HAP-1 (cell line): ENCODE results near the gene MCRS1.

ENCODE experiments used
- DNase-seq, 2 experiments: peaks; one replicate each; pipeline ENCODE4 v3.0.0-alpha.2; 2016 to 2020; ENCODE audit warnings: low spot score in 2 of 2
- H3K27me3 ChIP-seq: fragments of 250-450 bp; sonication (Bioruptor Pico); 2 replicates; pipeline ENCODE4 v1.5.1; 2020; ENCODE audit warnings: low read depth, mild to moderate bottlenecking, moderate library complexity
- H3K36me3 ChIP-seq: fragments of 250-450 bp; sonication (Bioruptor Pico); replicated peaks from 2 replicates; pipeline ENCODE4 v1.5.1; 2020; ENCODE audit warnings: mild to moderate bottlenecking
- H3K4me1 ChIP-seq: fragments of 250-450 bp; sonication (Bioruptor Pico); 2 replicates; pipeline ENCODE4 v1.5.1; 2020; ENCODE audit warnings: mild to moderate bottlenecking
- H3K4me3 ChIP-seq: fragments of 250-450 bp; sonication (Bioruptor Pico); 2 replicates; pipeline ENCODE4 v1.5.1; 2020; ENCODE audit warnings: mild to moderate bottlenecking, moderate library complexity
- H3K9me3 ChIP-seq: fragments of 250-450 bp; sonication (Bioruptor Pico); 2 replicates; pipeline ENCODE4 v1.5.1; 2020; ENCODE audit warnings: mild to moderate bottlenecking, moderate library complexity
- in situ Hi-C: fragments of 300-500 bp; cut with MboI; formaldehyde crosslinking; loops from 3 replicates; pipeline ENCODE4 v1.14.3; 2020; ENCODE audit warnings: low sequenced_read_pairs, inconsistent platforms, mixed read lengths

The MCRS1 gene

DNA sequence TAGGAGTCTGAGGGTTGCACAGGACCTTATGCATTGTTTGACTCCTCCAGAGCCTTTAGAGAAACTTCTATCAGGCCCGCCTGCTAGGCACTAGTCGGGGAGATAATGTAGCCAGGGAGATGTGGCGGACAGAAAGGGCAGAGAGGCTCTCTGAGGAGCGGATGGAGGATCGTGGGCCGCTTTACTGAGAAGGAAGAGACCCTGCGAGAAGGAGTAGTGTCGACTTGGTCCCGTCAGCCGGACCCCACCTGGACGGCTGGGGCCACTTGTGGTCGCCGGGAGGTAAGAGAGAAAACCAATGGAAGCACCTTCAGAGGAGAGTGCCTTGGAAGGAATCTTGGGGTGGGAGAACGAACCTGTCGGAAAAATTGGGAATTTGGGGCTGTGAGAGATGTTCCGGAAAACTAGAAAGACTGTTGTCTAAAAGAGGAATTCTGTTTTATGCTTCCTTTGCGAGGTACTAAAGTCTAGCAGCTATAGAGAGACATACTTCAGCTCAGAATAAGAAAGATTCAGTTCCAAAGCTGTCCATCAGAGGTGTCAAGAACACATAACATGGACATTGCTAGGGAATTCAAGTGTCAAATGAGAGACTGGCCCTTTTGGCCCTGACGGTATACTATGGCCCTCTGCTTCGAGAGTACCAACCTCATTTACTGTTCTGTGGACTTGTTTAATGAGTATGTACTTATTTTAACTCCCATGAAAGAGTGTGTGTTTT is 660 bp upstream of the MCRS1 start:
- Histone ChIP-seq H3K36me3 (peaks cover 21% of the 10 kb centered on the region), H3K4me3 (peak overlapping the region; percentile 83), H3K9me3 (no peaks in the 10 kb centered on the region), H3K4me1 (no peaks in the 10 kb centered on the region; the same call in 1 of the 2 replicates), H3K27me3 (no peaks in the 10 kb centered on the region)
- in situ Hi-C loops = no loop called here
- peak in 1 of 2 experiments; percentile 33 for DNase-seq

DNA sequence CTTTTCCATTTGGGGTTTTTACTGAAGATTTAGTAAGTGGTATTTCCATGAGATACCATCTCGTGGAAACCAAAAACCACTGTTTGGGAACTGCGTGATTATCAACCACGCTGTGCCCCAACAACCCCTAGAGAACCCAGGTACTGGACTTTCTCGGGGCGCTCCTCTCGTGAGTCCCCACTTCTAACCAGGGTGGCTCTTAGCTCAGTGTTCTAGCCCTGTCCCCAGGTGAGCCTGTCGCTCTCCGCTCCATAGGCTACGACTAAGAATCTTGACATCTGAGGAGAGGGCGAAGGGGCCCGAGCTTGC is 686 bp downstream of the MCRS1 start:
- no peak for DNase-seq

GRCh38 chr12:49566361-49566760 is 1.6 kb downstream of the MCRS1 start:
- Histone ChIP-seq H3K4me3 (no peak overlapping the region; the same call in 1 of the 2 replicates), H3K4me1 (no peaks in the 10 kb centered on the region; the same call in 1 of the 2 replicates), H3K9me3 (no peaks in the 10 kb centered on the region), H3K27me3 (no peaks in the 10 kb centered on the region), H3K36me3 (peaks cover 42% of the 10 kb centered on the region)
- in situ Hi-C loops = no loop called here
- no peak for DNase-seq

More for the DNA sequence above, 686 bp downstream of the MCRS1 start:
- Histone ChIP-seq H3K4me3 (peak overlapping the region; percentile 83), H3K4me1 (no peaks in the 10 kb centered on the region; the same call in 1 of the 2 replicates), H3K36me3 (peaks cover 35% of the 10 kb centered on the region), H3K9me3 (no peaks in the 10 kb centered on the region), H3K27me3 (no peaks in the 10 kb centered on the region)
- in situ Hi-C loops = no loop called here

DNA sequence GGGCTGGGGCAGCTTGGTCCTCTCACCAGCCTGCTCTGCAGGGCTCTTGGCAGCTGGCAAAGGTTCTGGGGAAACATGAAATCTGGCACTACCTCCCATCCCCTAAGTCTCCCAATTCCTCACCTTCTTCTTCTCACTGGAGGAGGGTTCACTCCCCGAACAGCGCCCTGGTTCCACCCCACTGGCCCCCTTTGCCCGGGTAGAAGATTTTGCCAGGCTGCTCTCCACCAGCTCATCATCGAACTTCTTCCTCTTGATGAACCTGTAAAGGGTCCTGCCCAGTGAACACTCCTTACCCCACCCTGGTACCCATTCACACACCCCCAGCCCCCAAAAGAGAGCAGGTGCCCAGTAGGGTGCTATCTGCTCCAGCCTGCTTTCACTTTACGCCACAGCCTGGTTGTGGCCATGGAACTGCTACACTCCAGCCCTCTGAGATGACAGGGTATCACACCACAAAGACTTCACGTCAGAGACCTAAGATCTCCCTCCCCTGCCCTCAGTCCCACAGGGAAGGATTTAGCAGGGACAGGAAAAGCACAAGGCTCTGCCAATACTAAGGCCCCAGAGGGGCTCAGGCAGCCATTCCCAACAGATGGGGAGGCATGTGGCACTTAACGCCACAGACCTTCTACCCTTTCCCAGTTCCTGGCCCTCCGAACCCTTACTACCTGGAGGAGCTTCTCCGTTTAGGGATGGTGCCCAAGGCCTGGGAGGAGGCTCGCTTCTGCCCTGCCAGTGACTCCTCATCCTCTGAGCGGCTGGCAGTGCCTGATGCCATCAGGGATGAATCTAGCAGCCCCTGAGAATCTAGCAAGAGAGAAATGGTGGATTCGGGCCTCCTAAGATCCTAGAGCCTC is 2.3 kb downstream of the MCRS1 start:
- DNase-seq = no peak
- H3K27me3 ChIP-seq = no peaks in the 10 kb centered on the region

DNA sequence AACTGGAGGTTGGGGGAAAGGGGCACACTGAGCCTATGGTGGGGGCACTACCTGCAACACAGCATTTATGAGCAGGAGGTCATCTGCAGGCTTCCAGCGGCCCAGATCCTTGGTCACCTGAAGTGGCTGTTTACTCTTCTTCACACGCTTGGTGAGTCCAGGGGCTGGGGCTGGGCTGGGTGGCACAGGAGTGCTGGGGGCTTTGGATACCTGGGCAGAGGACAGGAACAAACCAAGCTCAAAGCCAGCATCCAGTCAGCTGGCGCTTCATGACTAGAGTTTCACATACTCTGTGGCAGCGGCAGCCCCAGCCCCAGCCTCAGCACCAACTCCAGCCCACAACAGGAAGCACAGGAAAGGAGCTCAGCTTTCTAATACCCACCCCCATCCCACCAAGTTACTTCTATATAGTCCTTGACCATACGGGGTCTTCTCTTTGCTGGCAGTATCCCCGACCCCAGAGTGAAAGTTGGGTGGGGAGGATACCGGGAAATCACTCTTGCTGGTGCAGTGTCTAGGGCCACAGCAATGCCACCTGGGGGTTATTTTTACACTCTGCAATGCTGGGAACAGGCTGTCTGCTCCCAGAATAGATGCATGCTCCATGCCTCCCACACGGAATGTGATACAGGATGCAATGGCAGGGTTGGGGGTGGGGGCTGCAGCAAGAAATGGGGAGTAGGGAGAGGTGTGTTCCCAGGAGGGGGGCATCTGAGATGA is 3.1 kb downstream of the MCRS1 start:
- DNase-seq = no peak
- H3K9me3 ChIP-seq = no peaks in the 10 kb centered on the region
- peaks cover 57% of the 10 kb centered on the region for H3K36me3 ChIP-seq
- H3K4me3 ChIP-seq = no peak overlapping the region
- in situ Hi-C loops = no loop called here
- no peaks in the 10 kb centered on the region for H3K27me3 ChIP-seq
- H3K4me1 ChIP-seq = no peaks in the 10 kb centered on the region; the same call in 1 of the 2 replicates

More for the DNA sequence above, 2.3 kb downstream of the MCRS1 start:
- no peak overlapping the region for H3K4me3 ChIP-seq
- H3K4me1 ChIP-seq = no peaks in the 10 kb centered on the region; the same call in 1 of the 2 replicates
- H3K9me3 ChIP-seq = no peaks in the 10 kb centered on the region
- in situ Hi-C loops = no loop called here
- peaks cover 50% of the 10 kb centered on the region for H3K36me3 ChIP-seq

GRCh38 chr12:49563951-49564685 is 3.8 kb downstream of the MCRS1 start:
- no peaks in the 10 kb centered on the region for H3K27me3 ChIP-seq
- in situ Hi-C loops = no loop called here
- no peak overlapping the region for H3K4me3 ChIP-seq
- DNase-seq = no peak
- H3K36me3 ChIP-seq = peaks cover 65% of the 10 kb centered on the region
- no peaks in the 10 kb centered on the region for H3K9me3 ChIP-seq
- H3K4me1 ChIP-seq = no peaks in the 10 kb centered on the region

DNA sequence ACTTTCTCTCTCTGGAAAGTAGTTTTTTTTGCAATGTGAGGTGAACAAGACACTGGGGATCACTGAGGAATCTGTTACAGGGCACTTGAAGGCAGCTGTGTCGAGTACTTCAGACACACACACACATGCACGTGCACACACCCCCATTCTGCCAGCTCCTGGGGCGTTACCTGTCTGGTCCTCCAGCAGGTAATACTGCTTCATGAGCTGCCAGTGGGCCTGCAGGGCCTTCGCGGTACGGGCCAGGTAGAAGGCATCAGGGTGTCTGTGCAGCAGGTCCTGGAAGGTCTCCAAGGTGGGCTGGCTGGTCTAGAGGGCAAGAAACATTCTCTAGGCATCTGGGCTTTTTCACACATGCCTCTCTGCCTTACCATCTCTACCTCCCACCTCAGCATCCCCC is 5.1 kb downstream of the MCRS1 start:
- no peaks in the 10 kb centered on the region for H3K9me3 ChIP-seq
- H3K4me3 ChIP-seq = no peak overlapping the region
- H3K27me3 ChIP-seq = no peaks in the 10 kb centered on the region
- DNase-seq = no peak
- no peaks in the 10 kb centered on the region for H3K4me1 ChIP-seq
- in situ Hi-C loops = no loop called here
- H3K36me3 ChIP-seq = peaks cover 76% of the 10 kb centered on the region

DNA sequence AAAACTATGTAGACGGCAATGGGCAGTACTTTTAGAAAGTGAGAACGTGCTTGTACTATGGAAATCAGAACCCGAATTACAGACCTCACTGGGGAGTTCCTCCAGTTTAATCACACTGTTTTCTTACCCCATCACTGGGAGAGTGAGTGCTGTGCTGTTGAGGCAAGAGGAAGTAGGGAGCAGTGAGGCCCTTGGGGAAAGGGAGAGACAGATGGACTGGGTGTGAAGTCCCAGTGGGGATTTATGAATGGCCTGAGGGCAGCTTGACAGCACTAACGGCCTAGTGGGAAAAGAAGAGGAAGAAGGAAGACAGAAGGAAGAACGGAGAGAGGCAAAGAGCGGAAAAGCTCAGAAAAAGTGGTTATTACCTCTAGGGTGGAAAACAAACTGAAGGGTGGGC is 5.7 kb downstream of the MCRS1 start:
- Histone ChIP-seq H3K9me3 (no peaks in the 10 kb centered on the region), H3K27me3 (no peaks in the 10 kb centered on the region), H3K4me3 (no peak overlapping the region), H3K4me1 (no peaks in the 10 kb centered on the region), H3K36me3 (peaks cover 82% of the 10 kb centered on the region)
- DNase-seq = no peak
- in situ Hi-C loops = no loop called here

DNA sequence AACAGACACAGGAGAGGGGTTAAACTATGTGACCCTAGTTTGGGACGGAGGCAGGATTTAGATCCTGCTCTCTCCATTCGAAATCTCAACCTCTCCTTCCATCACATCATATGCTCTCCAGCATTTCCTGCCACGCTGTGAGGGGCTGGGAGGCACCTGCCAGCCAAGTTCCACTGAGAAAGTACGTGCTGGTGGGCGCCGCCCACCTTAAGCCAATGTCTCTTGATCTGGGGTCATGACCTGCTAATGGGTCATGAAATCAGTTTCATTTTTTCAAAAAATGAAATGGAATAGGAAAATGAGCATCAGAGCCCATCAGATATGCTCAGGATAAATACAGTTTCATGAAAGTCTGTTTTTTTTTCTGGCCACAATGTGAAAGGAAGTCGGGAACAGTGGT is 7.2 kb downstream of the MCRS1 start:
- in situ Hi-C loops = no loop called here
- H3K4me1 ChIP-seq = no peaks in the 10 kb centered on the region
- no peak overlapping the region for H3K4me3 ChIP-seq
- no peak for DNase-seq
- H3K36me3 ChIP-seq = peaks cover 90% of the 10 kb centered on the region
- H3K9me3 ChIP-seq = no peaks in the 10 kb centered on the region
- no peaks in the 10 kb centered on the region for H3K27me3 ChIP-seq

- Histone ChIP-seq H3K36me3 (peaks cover 76% of the 10 kb centered on the region), H3K9me3 (no peaks in the 10 kb centered on the region), H3K4me3 (no peak overlapping the region), H3K27me3 (no peaks in the 10 kb centered on the region), H3K4me1 (no peaks in the 10 kb centered on the region)
- DNase-seq = no peak
- in situ Hi-C loops = no loop called here
Measured at GRCh38 chr12:49559011-49559675, 8.8 kb downstream of the MCRS1 start.

DNA sequence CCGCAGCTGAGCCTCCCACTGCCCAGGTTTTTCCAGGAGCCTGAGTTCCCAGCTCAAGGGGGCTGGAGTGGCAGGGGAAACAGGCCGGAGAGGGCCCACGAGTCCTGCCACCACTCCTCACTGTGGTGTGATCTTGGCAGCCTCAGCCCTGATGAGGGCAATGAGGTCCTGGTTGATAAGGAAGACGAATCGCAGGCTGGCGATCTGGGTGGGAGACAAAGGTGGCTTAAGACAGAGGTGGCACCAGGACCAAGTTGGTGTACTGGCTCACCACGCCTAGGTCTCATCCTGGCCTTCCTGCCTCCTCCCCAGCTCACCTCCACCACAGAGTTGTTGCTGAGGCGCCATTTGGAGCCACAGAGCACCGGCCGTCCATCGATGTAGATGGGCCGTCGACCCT is 9.4 kb downstream of the MCRS1 start:
- no peak overlapping the region for H3K4me3 ChIP-seq
- no peak for DNase-seq
- in situ Hi-C loops = no loop called here
- no peaks in the 10 kb centered on the region for H3K9me3 ChIP-seq
- no peaks in the 10 kb centered on the region for H3K4me1 ChIP-seq
- H3K27me3 ChIP-seq = no peaks in the 10 kb centered on the region
- peaks cover 70% of the 10 kb centered on the region for H3K36me3 ChIP-seq

- Histone ChIP-seq H3K4me3 (no peak overlapping the region), H3K9me3 (no peaks in the 10 kb centered on the region), H3K36me3 (peaks cover 64% of the 10 kb centered on the region), H3K27me3 (no peaks in the 10 kb centered on the region), H3K4me1 (no peaks in the 10 kb centered on the region)
- no peak for DNase-seq
- in situ Hi-C loops = no loop called here
Measured at GRCh38 chr12:49557917-49558215, 10.1 kb downstream of the MCRS1 start.
